ENCODE data around the gene DHRSX.
"Not testable (repeated sequence)": the region's sequence is repeated elsewhere in the genome, so short reads cannot be mapped to it uniquely, and the experiment has no call there.

Gene DHRSX

GRCh38 chrX:2266445-2267349 lies 234.1 kb downstream of the DHRSX start:
- no peak for TF ChIP-seq Cebpa-rat (IDR thresholded peaks at IDR 0.05)
- Histone ChIP-seq H3K4me1 (peaks cover 0 to 14% (median 12%) of the 10 kb centered on the region in 10 experiments; a peak in 11 of 20 replicates), H3K36me3 (peaks cover 25 to 66% (median 46%) of the 10 kb centered on the region in 11 experiments), H3K4me3 (no peak overlapping the region), H3K4me2 (no peak overlapping the region), H3K9ac (no peak overlapping the region), H3K27ac (no peak overlapping the region), H4K20me1 (peaks cover 12 to 48% (median 30%) of the 10 kb centered on the region in 11 experiments; a peak in 20 of 22 replicates), H3K27me3 (no peaks in the 10 kb centered on the region), H3K9me3 (replicated peaks in 1 of 11) (peaks cover 4 to 12% (median 9%) of the 10 kb centered on the region in 11 experiments; a peak in 17 of 22 replicates)

GRCh38 chrX:2265658-2266444 lies 234.9 kb downstream of the DHRSX start:
- H3K9ac ChIP-seq = not testable (repeated sequence)

GRCh38 chrX:2264179-2265030 lies 236.4 kb downstream of the DHRSX start:
- no peak overlapping the region for H3K27ac ChIP-seq
- H3K4me3 ChIP-seq = no peak overlapping the region
- no peak overlapping the region for H3K9ac ChIP-seq
- peaks cover 12 to 55% (median 32%) of the 10 kb centered on the region in 11 experiments; a peak in 20 of 22 replicates for H4K20me1 ChIP-seq
- H3K36me3 ChIP-seq = peaks cover 17 to 60% (median 37%) of the 10 kb centered on the region in 11 experiments
- H3K9me3 ChIP-seq (replicated peaks in 1 of 11) = no peaks in the 10 kb centered on the region
- no peak for TF ChIP-seq Cebpa-rat (IDR thresholded peaks at IDR 0.05)
- no peak overlapping the region for H3K4me2 ChIP-seq
- no peaks in the 10 kb centered on the region for H3K27me3 ChIP-seq
- H3K4me1 ChIP-seq = peaks cover 0 to 16% (median 13%) of the 10 kb centered on the region in 10 experiments; a peak in 11 of 20 replicates

More at GRCh38 chrX:2265658-2266444, 234.9 kb downstream of the DHRSX start:
- not testable (repeated sequence) for H3K9me3 ChIP-seq (replicated peaks in 1 of 11); H3K27me3 ChIP-seq; H3K4me2 ChIP-seq; H3K4me3 ChIP-seq; H3K27ac ChIP-seq
- Histone ChIP-seq H3K36me3 (peaks cover 19 to 64% (median 44%) of the 10 kb centered on the region in 11 experiments), H4K20me1 (peaks cover 12 to 55% (median 32%) of the 10 kb centered on the region in 11 experiments; a peak in 20 of 22 replicates), H3K4me1 (peaks cover 0 to 16% (median 13%) of the 10 kb centered on the region in 10 experiments; a peak in 11 of 20 replicates)

- no peaks in the 10 kb centered on the region for H3K9me3 ChIP-seq (replicated peaks in 1 of 11)
- H3K36me3 ChIP-seq = peaks cover 17 to 66% (median 39%) of the 10 kb centered on the region in 11 experiments
- H3K9ac ChIP-seq = no peak overlapping the region
- H3K4me2 ChIP-seq = no peak overlapping the region
- no peaks in the 10 kb centered on the region for H3K27me3 ChIP-seq
- H3K4me3 ChIP-seq = no peak overlapping the region
- H3K27ac ChIP-seq = no peak overlapping the region
- H3K4me1 ChIP-seq = peaks cover 0 to 16% (median 13%) of the 10 kb centered on the region in 10 experiments; a peak in 11 of 20 replicates
- TF ChIP-seq Cebpa-rat (IDR thresholded peaks at IDR 0.05) = no peak
- peaks cover 12 to 55% (median 32%) of the 10 kb centered on the region in 11 experiments; a peak in 20 of 22 replicates for H4K20me1 ChIP-seq
These were observed 237.6 kb downstream of the DHRSX start for GRCh38 chrX:2263203-2263602.

GRCh38 chrX:2262668-2263055 lies 238.1 kb downstream of the DHRSX start:
- TF ChIP-seq Cebpa-rat (IDR thresholded peaks at IDR 0.05) = no peak
- no peak overlapping the region for H3K9ac ChIP-seq
- H3K36me3 ChIP-seq = peaks cover 17 to 71% (median 39%) of the 10 kb centered on the region in 11 experiments
- peaks cover 12 to 50% (median 29%) of the 10 kb centered on the region in 11 experiments; a peak in 20 of 22 replicates for H4K20me1 ChIP-seq
- no peak overlapping the region for H3K4me3 ChIP-seq
- peaks cover 0 to 16% (median 13%) of the 10 kb centered on the region in 10 experiments; a peak in 11 of 20 replicates for H3K4me1 ChIP-seq
- no peaks in the 10 kb centered on the region for H3K9me3 ChIP-seq (replicated peaks in 1 of 11)
- no peaks in the 10 kb centered on the region for H3K27me3 ChIP-seq
- no peak overlapping the region for H3K27ac ChIP-seq
- peak overlapping the region in 6 of 11 experiments; percentile 20 to 45 (median 38); a peak in 5 of 22 replicates for H3K4me2 ChIP-seq

GRCh38 chrX:2261831-2262667 lies 238.7 kb downstream of the DHRSX start:
- no peak for TF ChIP-seq Cebpa-rat (IDR thresholded peaks at IDR 0.05)
- Histone ChIP-seq H4K20me1 (peaks cover 12 to 47% (median 29%) of the 10 kb centered on the region in 11 experiments; a peak in 20 of 22 replicates), H3K4me2 (peak overlapping the region in 6 of 11 experiments; percentile 20 to 45 (median 38); a peak in 9 of 22 replicates), H3K4me3 (no peak overlapping the region), H3K9ac (peak overlapping the region in 1 of 11 experiments; percentile 26; a peak in 1 of 22 replicates), H3K36me3 (peaks cover 17 to 73% (median 42%) of the 10 kb centered on the region in 11 experiments), H3K27me3 (no peaks in the 10 kb centered on the region), H3K9me3 (replicated peaks in 1 of 11) (no peaks in the 10 kb centered on the region), H3K27ac (no peak overlapping the region), H3K4me1 (peaks cover 0 to 16% (median 13%) of the 10 kb centered on the region in 10 experiments; a peak in 11 of 20 replicates)

GRCh38 chrX:2252331-2253065 lies 248.3 kb downstream of the DHRSX start:
- Histone ChIP-seq H3K27me3 (no peaks in the 10 kb centered on the region), H3K9ac (no peak overlapping the region), H4K20me1 (peaks cover 0 to 3% (median 0%) of the 10 kb centered on the region in 11 experiments; a peak in 1 of 22 replicates), H3K4me2 (no peak overlapping the region), H3K4me3 (no peak overlapping the region), H3K27ac (no peak overlapping the region), H3K36me3 (peaks cover 7 to 53% (median 31%) of the 10 kb centered on the region in 11 experiments; a peak in 20 of 22 replicates), H3K9me3 (replicated peaks in 1 of 11) (peaks cover 37 to 71% (median 57%) of the 10 kb centered on the region in 11 experiments), H3K4me1 (peaks cover 0 to 11% (median 4%) of the 10 kb centered on the region in 10 experiments; a peak in 8 of 20 replicates)
- TF ChIP-seq Cebpa-rat (IDR thresholded peaks at IDR 0.05) = no peak
